ENCODE measurements around the gene P2RX2. TPM values are rescaled to one million over a fixed set of nuclear protein-coding genes. Genes with fewer than 3 reads are reported as not detected.

Gene P2RX2
- total and polyA plus RNA-seq, 8 donors: 0.19 to 0.78 TPM; not detected in 6

- DNase-seq: no peak
- intact Hi-C loops (cut with DNase I; ENCODE audit: low total_unique reads): no loop called here
- no peak for TF ChIP-seq POLR2A (IDR thresholded peaks at IDR 0.05)
- TF ChIP-seq EP300 (IDR thresholded peaks at IDR 0.05): no peak
- TF ChIP-seq POLR2AphosphoS5 (IDR thresholded peaks at IDR 0.05): no peak
- no peak for TF ChIP-seq CTCF (IDR thresholded peaks at IDR 0.05)
- Histone ChIP-seq H3K4me1 (peaks cover 7 to 32% (median 17%) of the 10 kb centered on the region in 4 donors), H3K4me3 (no peak overlapping the region), H3K36me3 (no peaks in the 10 kb centered on the region), H3K9me3 (peaks cover 0 to 39% (median 25%) of the 10 kb centered on the region in 4 donors), H3K27ac (no peak overlapping the region), H3K27me3 (peaks cover 22 to 81% (median 62%) of the 10 kb centered on the region in 3 donors)
- 74 to 80% (median 78%) methylated on average over 9 to 16 of the region's 16 CpGs for WGBS, 5 donors
These were observed 3.0 kb upstream of the P2RX2 start for GRCh38 chr12:132615579-132616038.

- intact Hi-C loops (cut with DNase I; ENCODE audit: low total_unique reads): no loop called here
- Histone ChIP-seq H3K27me3 (peaks cover 22 to 71% (median 55%) of the 10 kb centered on the region in 3 donors), H3K36me3 (no peaks in the 10 kb centered on the region), H3K4me3 (no peak overlapping the region), H3K9me3 (peaks cover 0 to 23% (median 18%) of the 10 kb centered on the region in 4 donors), H3K4me1 (peaks cover 7 to 34% (median 22%) of the 10 kb centered on the region in 4 donors), H3K27ac (no peak overlapping the region)
- WGBS, 5 donors: 85 to 95% (median 90%) methylated on average over 4 of the region's 4 CpGs
- DNase-seq: no peak
- TF ChIP-seq EP300 (IDR thresholded peaks at IDR 0.05): no peak
- no peak for TF ChIP-seq CTCF (IDR thresholded peaks at IDR 0.05)
- no peak for TF ChIP-seq POLR2A (IDR thresholded peaks at IDR 0.05)
- no peak for TF ChIP-seq POLR2AphosphoS5 (IDR thresholded peaks at IDR 0.05)
These were observed 1.4 kb upstream of the P2RX2 start for GRCh38 chr12:132617135-132617701.

GRCh38 chr12:132617822-132618682 lies 524 bp upstream of the P2RX2 start:
- 9 to 38% (median 9%) methylated on average over 11 to 51 of the region's 51 CpGs for WGBS, 5 donors
- Histone ChIP-seq H3K4me1 (peaks cover 7 to 43% (median 30%) of the 10 kb centered on the region in 4 donors), H3K36me3 (no peaks in the 10 kb centered on the region), H3K4me3 (peak overlapping the region; percentile 15 to 35 (median 32)), H3K9me3 (peaks cover 0 to 23% (median 18%) of the 10 kb centered on the region in 4 donors), H3K27ac (no peak overlapping the region), H3K27me3 (peaks cover 22 to 67% (median 55%) of the 10 kb centered on the region in 3 donors)
- no peak for TF ChIP-seq POLR2AphosphoS5 (IDR thresholded peaks at IDR 0.05)
- no peak for TF ChIP-seq POLR2A (IDR thresholded peaks at IDR 0.05)
- no peak for TF ChIP-seq EP300 (IDR thresholded peaks at IDR 0.05)
- TF ChIP-seq CTCF (IDR thresholded peaks at IDR 0.05): no peak
- peak in 1 of 2 donors; percentile 47 for DNase-seq
- intact Hi-C loops (cut with DNase I; ENCODE audit: low total_unique reads): no loop called here

GRCh38 chr12:132619071-132619385 lies 452 bp downstream of the P2RX2 start:
- peaks cover 22 to 67% (median 55%) of the 10 kb centered on the region in 3 donors for H3K27me3 ChIP-seq
- no peak overlapping the region for H3K27ac ChIP-seq
- peaks cover 0 to 5% (median 4%) of the 10 kb centered on the region in 4 donors for H3K36me3 ChIP-seq
- peaks cover 7 to 46% (median 32%) of the 10 kb centered on the region in 4 donors for H3K4me1 ChIP-seq
- intact Hi-C loops (cut with DNase I; ENCODE audit: low total_unique reads): no loop called here
- TF ChIP-seq CTCF (IDR thresholded peaks at IDR 0.05) (no peak), POLR2A (IDR thresholded peaks at IDR 0.05) (no peak), EP300 (IDR thresholded peaks at IDR 0.05) (no peak), POLR2AphosphoS5 (IDR thresholded peaks at IDR 0.05) (no peak)
- peak overlapping the region in 1 of 4 donors; percentile 35 for H3K4me3 ChIP-seq
- peaks cover 0 to 23% (median 18%) of the 10 kb centered on the region in 4 donors for H3K9me3 ChIP-seq
- no peak for DNase-seq
- 3 to 14% (median 5%) methylated on average over 6 to 26 of the region's 28 CpGs; no CpG with 5 or more reads in 2 of the 5 donors for whole genome bisulfite sequencing, 5 donors
